Heart left ventricle (tissue), 13 donors: ENCODE results near the gene WRAP73.

Source experiments
- POLR2A ChIP-seq, 2 donors: fragments of 450-650 bp; IDR thresholded peaks; one replicate each; pipeline ENCODE4 v1.6.1; 2017; ENCODE audit warnings: antibody characterized with exemption in 2 of 2, mild to moderate bottlenecking in 2 of 2, moderate library complexity in 2 of 2
- TF ChIP-seq, protein P1 (sequence below), 12 donors: fragments of 200-600 bp; sonication (generic) in 4 of 12; IDR thresholded peaks; one replicate each; pipeline versions ENCODE4 v1.5.0 to v1.8.0; 2018 to 2022; ENCODE audit warnings: antibody characterized with exemption in 12 of 12, mild to moderate bottlenecking in 5 of 12
- donor health status: ischemic (EF 13 %, LVEDD 7.1; RV severe dilation, severe dysfunction).
- donor health status: DM: no; HTN: yes; CAD: no.
- donor health status: DM: no; HTN: no; CAD: no.
- donor health status: ischemic (EF 25% LVEDD 6.9; RV normal size, moderate dysfunction).
- donor health status: ischemic (EF 25% LVEDD 5.7; RV mildly dilated, moderate dysfunction).
- donor health status: ischemic (EF 35%, LVEDD 5.7; RV mildly dilated, moderate dysfunction).
- donor health status: nonischemic (EF 11% LVEDD 7.7; RV severe dilation, severe dysfunction).
- donor health status: DM: yes; HTN: yes; CAD: no.
- donor health status: PGD.
- donor health status: ischemic (EF 29% LVEDD 5.4; RV normal size, mild dysfunction).
- donor health status: nonischemic (EF 23%, LVEDD 6.1; RV moderate dilation, normal function).

DNA sequence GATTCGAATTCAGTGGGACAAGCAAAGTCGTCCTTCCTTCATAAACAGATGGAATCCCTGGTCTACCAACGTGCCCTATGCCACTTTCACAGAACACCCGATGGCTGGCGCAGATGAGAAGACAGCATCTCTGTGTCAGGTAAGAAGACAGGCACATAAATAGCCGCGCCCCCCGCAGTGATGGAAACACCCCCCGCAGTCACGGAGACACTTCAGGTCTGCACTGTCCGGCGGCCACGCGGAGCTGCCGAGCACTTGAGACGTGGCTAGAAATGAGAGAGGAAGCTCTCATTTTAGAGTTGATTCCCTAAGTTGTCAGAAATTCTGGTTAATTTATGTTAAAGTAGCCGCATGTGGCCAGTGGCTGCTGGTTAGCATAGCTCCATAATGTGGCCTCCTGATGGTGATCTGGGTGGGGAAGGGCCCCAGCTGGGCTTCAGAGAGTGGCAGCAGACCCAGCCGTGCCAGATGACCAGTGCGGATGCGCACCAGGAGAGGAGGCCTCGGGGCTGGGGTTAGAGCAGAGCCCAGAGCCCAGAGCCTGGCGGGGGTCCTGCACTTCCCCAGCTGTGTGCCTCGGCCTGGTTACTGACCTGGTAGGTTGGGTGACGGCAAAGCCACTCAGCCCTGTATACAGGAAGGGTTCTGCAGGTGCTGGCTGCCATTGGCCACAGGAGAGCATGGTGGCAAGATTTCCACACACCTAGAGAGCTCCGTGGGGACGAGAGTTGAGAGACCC, 22.2 kb downstream of the WRAP73 start:
- TF ChIP-seq POLR2A (IDR thresholded peaks at IDR 0.05): no peak
- TF ChIP-seq, protein P1, sequence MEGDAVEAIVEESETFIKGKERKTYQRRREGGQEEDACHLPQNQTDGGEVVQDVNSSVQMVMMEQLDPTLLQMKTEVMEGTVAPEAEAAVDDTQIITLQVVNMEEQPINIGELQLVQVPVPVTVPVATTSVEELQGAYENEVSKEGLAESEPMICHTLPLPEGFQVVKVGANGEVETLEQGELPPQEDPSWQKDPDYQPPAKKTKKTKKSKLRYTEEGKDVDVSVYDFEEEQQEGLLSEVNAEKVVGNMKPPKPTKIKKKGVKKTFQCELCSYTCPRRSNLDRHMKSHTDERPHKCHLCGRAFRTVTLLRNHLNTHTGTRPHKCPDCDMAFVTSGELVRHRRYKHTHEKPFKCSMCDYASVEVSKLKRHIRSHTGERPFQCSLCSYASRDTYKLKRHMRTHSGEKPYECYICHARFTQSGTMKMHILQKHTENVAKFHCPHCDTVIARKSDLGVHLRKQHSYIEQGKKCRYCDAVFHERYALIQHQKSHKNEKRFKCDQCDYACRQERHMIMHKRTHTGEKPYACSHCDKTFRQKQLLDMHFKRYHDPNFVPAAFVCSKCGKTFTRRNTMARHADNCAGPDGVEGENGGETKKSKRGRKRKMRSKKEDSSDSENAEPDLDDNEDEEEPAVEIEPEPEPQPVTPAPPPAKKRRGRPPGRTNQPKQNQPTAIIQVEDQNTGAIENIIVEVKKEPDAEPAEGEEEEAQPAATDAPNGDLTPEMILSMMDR (IDR thresholded peaks at IDR 0.05): no peak
